Measurements from ENCODE around the gene C6orf47.
"Not testable (repeated sequence)": the region's sequence is repeated elsewhere in the genome, so short reads cannot be mapped to it uniquely, and the experiment has no call there.

Gene C6orf47, protein sequence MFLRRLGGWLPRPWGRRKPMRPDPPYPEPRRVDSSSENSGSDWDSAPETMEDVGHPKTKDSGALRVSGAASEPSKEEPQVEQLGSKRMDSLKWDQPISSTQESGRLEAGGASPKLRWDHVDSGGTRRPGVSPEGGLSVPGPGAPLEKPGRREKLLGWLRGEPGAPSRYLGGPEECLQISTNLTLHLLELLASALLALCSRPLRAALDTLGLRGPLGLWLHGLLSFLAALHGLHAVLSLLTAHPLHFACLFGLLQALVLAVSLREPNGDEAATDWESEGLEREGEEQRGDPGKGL

DNA sequence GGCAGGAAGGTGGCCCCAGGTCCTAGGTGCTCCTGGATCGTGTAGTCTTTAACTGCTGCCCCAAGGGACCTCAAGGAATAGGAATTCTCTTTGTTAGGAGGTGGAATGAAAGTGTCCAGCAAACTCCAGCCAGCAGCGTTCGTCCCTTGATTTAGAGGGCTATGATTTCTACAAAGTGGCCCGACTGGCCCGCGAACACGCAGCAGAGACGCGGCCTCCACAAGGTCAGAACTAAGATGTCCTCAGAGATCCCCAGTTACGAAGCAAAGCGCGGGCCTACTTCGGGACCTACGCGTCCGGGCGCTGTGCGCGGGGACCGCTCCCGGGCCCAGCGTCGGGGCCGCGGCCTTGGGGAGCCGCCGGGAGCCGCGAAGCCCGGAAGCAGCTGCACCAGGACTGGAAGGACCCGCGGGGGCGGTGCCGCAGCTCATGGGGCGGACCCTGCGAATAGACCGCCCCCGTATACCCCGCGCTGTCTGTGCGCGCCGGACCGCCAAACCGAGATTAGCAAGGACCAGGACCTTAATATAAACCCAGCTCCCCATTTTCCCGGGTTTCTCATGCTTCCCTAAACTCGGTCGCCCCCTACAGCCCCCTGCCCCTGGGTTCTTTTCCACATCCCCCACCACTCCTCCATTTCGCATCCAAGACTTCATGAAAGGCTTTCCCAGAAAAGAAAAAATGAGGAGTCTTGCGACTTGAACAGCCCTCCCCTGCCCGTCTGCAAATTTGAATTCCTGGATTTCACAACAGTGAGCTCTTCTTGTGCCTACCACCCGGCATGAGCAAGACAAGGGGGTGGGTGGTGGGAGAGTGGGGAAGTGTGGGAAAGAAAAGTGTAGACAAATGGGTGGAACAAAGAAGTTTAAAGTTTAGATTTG is at the start of gene C6orf47:
Gene C6orf47, minus strand, starts transcription at position 398 of the 881 bp plus-strand sequence. CDS start 831 bp downstream, outside the sequence.
- DNase-seq = peak; percentile 45

- DNase-seq = not testable (repeated sequence)
These were observed 48.6 kb upstream of the C6orf47 start for GRCh38 chr6:31709157-31709556.

DNA sequence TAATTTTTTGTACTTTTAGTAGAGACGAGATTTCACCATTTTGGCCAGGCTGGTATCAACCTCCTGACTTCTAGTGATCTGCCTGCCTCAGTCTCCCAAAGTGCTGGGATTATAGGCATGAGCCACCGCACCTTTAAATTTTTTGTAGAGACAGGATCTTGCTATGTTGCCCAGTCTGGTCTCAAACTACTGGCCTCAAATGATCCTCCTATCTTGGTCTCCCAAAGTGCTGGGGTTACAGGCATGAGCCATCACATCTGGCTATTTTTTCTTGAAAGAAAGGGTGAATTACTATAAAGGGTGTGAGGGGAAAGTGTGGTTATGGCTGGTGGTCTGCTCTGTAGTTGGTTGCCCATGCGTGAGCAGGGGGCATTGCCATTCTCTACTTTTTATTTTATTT is 47.6 kb upstream of the C6orf47 start:
- no peak for DNase-seq

GRCh38 chr6:31707701-31708100 is 47.1 kb upstream of the C6orf47 start:
- DNase-seq = no peak

- DNase-seq = no peak
These were observed 46.0 kb upstream of the C6orf47 start, which contains the start of gene LY6G6F for GRCh38 chr6:31706599-31706998. LY6G6F (plus strand) TSS chr6:31706866; CDS start chr6:31706907, 41 bp downstream.

DNA sequence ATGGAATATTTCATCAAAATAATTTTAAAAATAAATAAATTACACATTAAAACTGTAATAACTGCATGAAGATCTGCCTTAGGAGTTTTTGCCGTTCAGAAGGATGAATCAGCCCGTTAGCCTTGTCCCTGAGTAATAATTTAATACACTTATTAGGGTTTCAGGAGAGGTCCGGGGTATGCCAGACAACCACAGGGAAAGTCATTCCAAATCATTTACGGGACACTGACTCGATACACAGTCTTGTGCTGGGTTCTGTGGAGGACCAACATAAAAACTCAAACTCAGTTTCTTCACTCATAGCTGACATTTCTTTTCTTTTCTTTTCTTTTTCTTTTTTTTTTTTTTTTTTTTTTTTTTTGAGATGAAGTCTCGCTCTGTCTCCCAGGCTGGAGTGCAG is 45.4 kb upstream of the C6orf47 start:
- DNase-seq = no peak

- peak; percentile 86 for DNase-seq
These were observed 42.5 kb upstream of the C6orf47 start, which contains the start of gene ABHD16A for GRCh38 chr6:31702819-31703716. ABHD16A (minus strand) TSS chr6:31703324; CDS start chr6:31703281, 43 bp downstream.

- no peak for DNase-seq
These were observed 41.8 kb upstream of the C6orf47 start for GRCh38 chr6:31702405-31702818.

GRCh38 chr6:31701666-31702404 is 41.3 kb upstream of the C6orf47 start:
- peak; percentile 5 for DNase-seq

GRCh38 chr6:31700740-31701401 is 40.3 kb upstream of the C6orf47 start:
- DNase-seq = no peak

GRCh38 chr6:31697555-31697954 is 37.0 kb upstream of the C6orf47 start:
- no peak for DNase-seq

DNA sequence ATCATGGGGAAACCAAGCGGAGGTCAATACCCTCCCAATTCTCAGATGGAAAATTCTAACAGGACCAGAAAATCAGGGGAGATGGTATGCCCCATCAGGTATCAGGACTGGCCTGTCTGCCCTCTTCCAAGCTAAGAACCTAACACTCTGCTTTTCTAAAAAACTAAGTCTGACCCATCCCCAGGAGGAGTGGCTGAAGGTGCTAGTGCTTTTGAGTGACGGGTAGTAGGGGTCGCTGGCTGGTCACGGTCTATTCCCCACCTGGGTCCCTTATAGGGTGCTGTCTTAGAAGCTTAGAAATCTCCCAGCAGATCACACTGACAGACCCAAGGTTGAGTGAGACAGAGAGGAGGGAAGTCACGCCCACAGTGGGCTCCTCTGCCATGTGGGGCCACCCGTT is 33.0 kb upstream of the C6orf47 start:
- no peak for DNase-seq

GRCh38 chr6:31692886-31693285 is 32.3 kb upstream of the C6orf47 start:
- DNase-seq = no peak

DNA sequence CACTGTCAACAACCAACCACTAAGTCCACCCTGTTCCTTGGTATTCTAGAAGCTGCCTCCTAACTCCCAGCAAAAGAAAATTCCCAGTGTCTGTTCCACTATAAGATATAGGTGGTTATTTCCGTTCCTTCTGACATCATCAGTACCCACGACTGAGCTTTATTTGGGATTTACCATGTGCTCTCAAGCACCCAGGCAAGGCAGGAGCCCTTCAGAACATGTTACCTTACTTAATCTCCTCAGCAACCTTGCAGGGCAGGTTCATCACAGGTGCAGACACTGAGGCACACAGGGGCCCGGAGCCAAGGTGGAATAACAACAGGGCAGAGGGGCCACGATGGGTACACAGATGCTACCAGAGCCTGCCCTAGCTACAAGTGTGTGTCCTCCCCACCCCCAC is 31.8 kb upstream of the C6orf47 start:
- DNase-seq = no peak

DNA sequence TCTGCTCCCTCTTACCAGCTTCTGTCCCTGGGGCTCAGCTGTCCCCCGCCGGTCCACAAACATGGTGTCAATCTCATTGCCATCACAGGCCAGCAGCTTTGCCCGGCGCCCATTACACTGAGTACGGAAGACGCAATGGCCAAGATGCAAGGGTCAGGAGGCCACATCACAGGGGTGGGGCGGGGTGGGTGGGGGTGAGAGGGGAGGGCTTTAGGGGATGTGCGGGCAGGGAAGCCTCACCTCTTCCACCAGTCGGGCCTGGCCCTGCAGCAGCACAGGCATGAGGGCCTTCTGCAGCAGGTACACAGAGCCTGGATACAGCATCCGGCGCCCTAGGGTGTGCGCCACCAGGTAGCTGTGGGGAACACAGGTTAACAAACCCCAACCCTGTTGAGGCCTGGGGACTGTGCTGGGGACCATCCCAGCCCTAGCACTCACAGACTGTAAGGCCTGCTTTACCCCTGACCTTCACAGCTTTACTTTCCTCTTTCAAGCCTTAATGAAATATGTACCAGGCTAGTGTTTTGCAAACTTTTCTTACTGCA is 31.1 kb upstream of the C6orf47 start:
- no peak for DNase-seq

- DNase-seq = no peak
These were observed 30.5 kb upstream of the C6orf47 start for GRCh38 chr6:31691078-31691463.

DNA sequence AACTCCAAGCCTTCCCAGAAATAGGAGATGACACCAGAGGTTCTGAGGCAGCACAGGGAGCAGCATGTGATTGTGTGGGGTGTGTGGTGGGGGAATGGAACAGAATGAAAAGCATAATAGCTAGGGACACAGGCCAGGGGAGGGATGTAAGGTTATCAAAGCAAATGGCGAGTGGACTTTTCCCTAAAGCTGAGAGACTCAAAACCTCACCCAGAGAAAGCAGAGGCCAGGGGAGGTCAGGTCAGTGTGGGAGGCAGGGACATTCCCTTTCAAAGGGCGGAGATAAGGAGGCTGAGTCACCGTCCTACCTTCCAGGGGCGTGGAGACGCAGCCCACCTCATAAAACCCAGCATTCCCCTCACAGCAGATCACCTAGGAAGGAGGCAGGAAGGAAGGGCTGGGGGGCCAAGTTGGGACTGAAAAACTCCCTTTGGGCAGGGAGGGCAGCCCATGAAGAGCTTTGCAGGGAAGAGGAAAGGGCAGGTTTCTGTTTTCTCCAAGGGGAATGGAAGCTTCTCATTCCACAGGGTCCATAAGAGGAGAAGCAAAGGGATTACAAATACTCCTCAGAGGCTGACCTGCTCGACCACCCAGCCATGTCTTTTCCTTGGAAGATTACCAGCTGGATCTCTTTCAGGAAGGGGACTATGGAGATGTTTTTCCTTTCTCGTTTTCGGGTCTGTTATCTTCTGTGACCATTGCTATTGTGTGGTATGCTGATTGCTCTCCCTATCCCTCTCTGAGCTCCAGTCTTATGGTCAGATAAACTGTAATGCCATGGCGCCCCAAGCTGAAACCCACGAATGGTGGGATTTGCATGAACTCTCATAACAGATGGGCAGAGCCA is 29.9 kb upstream of the C6orf47 start:
- DNase-seq = no peak

DNA sequence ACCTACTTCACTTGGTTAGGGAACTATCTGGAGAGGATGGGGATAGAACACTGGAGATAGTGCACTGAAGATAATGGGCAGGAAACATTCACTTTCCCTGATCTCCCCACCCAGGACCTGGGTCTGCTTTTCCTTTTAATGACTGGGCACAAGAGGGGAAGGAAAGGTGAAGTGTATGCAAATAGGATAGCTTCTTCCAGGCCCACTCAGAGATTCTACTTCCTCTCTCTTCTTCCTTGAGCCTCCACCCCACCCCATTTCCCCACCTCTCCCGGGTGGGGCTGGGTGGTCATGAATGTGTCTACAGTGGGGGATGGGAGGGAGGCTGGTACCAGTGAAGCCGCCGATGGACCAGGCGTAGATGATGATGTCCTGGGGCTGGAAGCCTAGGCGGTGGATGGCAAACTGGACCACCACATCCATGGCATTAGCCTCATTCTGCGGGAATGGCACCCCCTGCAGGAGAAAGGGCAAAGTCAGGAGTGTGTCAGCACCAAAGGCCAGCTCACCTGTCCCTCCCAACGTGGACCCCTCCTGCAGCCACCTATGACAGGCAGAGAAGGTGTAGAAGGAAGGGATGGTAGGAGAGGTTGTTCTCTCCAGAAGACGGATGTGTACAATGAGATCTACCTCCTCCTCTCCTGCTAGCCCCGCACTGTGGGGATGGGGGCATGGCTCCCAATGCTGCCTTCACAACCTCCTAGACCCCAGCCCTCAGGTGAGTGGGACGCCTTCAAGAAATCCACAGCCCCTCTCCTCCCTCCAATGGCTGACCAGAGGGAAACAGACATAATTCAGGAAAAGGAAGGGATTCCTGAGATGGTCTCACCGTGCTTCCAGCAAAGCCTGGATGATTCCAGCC is 28.9 kb upstream of the C6orf47 start:
- no peak for DNase-seq

Data from NCI-H1694 treated with DMSO at 0.1 percent for 48 hours (cell line).